ENCODE measurements around the gene SFMBT2.
"Not testable (repeated sequence)": the region's sequence is repeated elsewhere in the genome, so short reads cannot be mapped to it uniquely, and the experiment has no call there.

The SFMBT2 gene

GRCh38 chr10:7317786-7318446 is 92.9 kb downstream of the SFMBT2 start:
- no peak for DNase-seq

- no peak for DNase-seq
Observed at GRCh38 chr10:7316839-7317238, 94.0 kb downstream of the SFMBT2 start.

GRCh38 chr10:7315906-7316305 is 94.9 kb downstream of the SFMBT2 start:
- no peak for DNase-seq

GRCh38 chr10:7314170-7314569 is 96.7 kb downstream of the SFMBT2 start:
- no peak for DNase-seq

- DNase-seq: no peak
Observed at GRCh38 chr10:7312488-7312857, 98.4 kb downstream of the SFMBT2 start.

- DNase-seq: not testable (repeated sequence)
Observed at GRCh38 chr10:7311850-7312487, 98.9 kb downstream of the SFMBT2 start.

- no peak for DNase-seq
Observed at GRCh38 chr10:7311218-7311849, 99.5 kb downstream of the SFMBT2 start.

GRCh38 chr10:7310076-7310475 is 100.8 kb downstream of the SFMBT2 start:
- DNase-seq: no peak

- no peak for DNase-seq
Observed at GRCh38 chr10:7308826-7309225, 102.0 kb downstream of the SFMBT2 start.

GRCh38 chr10:7306616-7307015 is 104.2 kb downstream of the SFMBT2 start:
- DNase-seq: no peak

- DNase-seq: no peak
Observed at GRCh38 chr10:7306147-7306546, 104.7 kb downstream of the SFMBT2 start.

GRCh38 chr10:7305053-7305452 is 105.8 kb downstream of the SFMBT2 start:
- no peak for DNase-seq

GRCh38 chr10:7304110-7304509 is 106.7 kb downstream of the SFMBT2 start:
- no peak for DNase-seq

GRCh38 chr10:7302930-7303557 is 107.8 kb downstream of the SFMBT2 start:
- no peak for DNase-seq

GRCh38 chr10:7302392-7302906 is 108.4 kb downstream of the SFMBT2 start:
- DNase-seq: no peak

- DNase-seq: no peak
Observed at GRCh38 chr10:7301006-7301778, 109.6 kb downstream of the SFMBT2 start.

- no peak for DNase-seq
Observed at GRCh38 chr10:7300384-7300971, 110.4 kb downstream of the SFMBT2 start.

- not testable (repeated sequence) for DNase-seq
Observed at GRCh38 chr10:7299601-7300325, 111.1 kb downstream of the SFMBT2 start.

GRCh38 chr10:7298495-7298894 is 112.3 kb downstream of the SFMBT2 start:
- DNase-seq: no peak

- no peak for DNase-seq
Observed at GRCh38 chr10:7297094-7297493, 113.7 kb downstream of the SFMBT2 start.

- DNase-seq: no peak
Observed at GRCh38 chr10:7296648-7297047, 114.2 kb downstream of the SFMBT2 start.

- DNase-seq: no peak
Observed at GRCh38 chr10:7296076-7296475, 114.8 kb downstream of the SFMBT2 start.
